Gastrocnemius medialis (tissue), 4 donors: ENCODE results near the gene EEF2KMT. TPM values are rescaled to one million over a fixed set of nuclear protein-coding genes. Genes with fewer than 3 reads are reported as not detected.

Experiments
- ATAC-seq, 2 donors: fragments of 150-250 bp; one replicate each; pipeline ENCODE4 v1.9.1; 2016
- DNase-seq, 2 donors: peaks; one replicate each; pipeline ENCODE4 v3.0.0-alpha.2; 2019
- H3K27ac ChIP-seq, 4 donors: fragments of 200-600 bp; sonication (generic); 1 replicate in 1 of 4; 2 replicates in 3 of 4; pipeline ENCODE4 v1.5.1; 2016 to 2018; ENCODE audit warnings: mild to moderate bottlenecking in 2 of 4, moderate library complexity in 1 of 4
- H3K27me3 ChIP-seq, 3 donors: fragments of 200-600 bp; sonication (generic) in 2 of 3; 1 replicate in 1 of 3; 2 replicates in 2 of 3; pipeline versions ENCODE4 v1.5.1 to v1.6.0; 2016 to 2019; ENCODE audit warnings: mild to moderate bottlenecking in 1 of 3, moderate library complexity in 1 of 3
- H3K36me3 ChIP-seq, 2 donors: fragments of 200-600 bp; sonication (generic) in 1 of 2; one replicate each; pipeline ENCODE4 v1.5.1; 2017 to 2018
- H3K4me1 ChIP-seq, 2 donors: fragments of 200-600 bp; sonication (generic) in 1 of 2; one replicate each; pipeline ENCODE4 v1.5.1; 2016 to 2017; ENCODE audit warnings: mild to moderate bottlenecking in 2 of 2
- H3K4me3 ChIP-seq, 4 donors: fragments of 200-600 bp; sonication (generic) in 3 of 4; 1 replicate in 1 of 4; 2 replicates in 3 of 4; pipeline ENCODE4 v1.5.1; 2016 to 2019; ENCODE audit warnings: mild to moderate bottlenecking in 2 of 4
- H3K9me3 ChIP-seq, 3 donors: fragments of 200-600 bp; sonication (generic) in 2 of 3; 1 replicate in 1 of 3; 2 replicates in 2 of 3; pipeline ENCODE4 v1.5.1; 2016 to 2019
- POLR2A ChIP-seq, 2 donors: fragments of 450-650 bp; IDR thresholded peaks; one replicate each; pipeline ENCODE4 v1.6.1; 2017; ENCODE audit warnings: antibody characterized with exemption in 2 of 2, mild to moderate bottlenecking in 2 of 2, moderate library complexity in 2 of 2
- in situ Hi-C, 4 donors: fragments of 200-750 bp; cut with MboI; loops; one replicate each; pipeline versions ENCODE4 v1.15.0 to v1.8.0; 2017; ENCODE audit warnings: low sequenced_read_pairs in 4 of 4
- intact Hi-C: fragments of 100-400 bp; cut with DNase I; formaldehyde crosslinking; loops from one replicate; pipeline ENCODE4 v1.15.1; 2023; ENCODE audit warnings: low total_unique reads
- total RNA-seq, 4 donors: library from RNA; depleted of rRNA; stranded (reverse); fragments of >200 nt; gene quantifications; one replicate each; pipeline versions ENCODE4 v1.1.0 to v1.2.3, GENCODE V29; 2016
- TF ChIP-seq, protein P1 (sequence below), 5 experiments: fragments of 450-650 bp in 3 of 5; fragments of 200-600 bp in 2 of 5; sonication (generic) in 2 of 5; IDR thresholded peaks in 4 of 5; conservative IDR thresholded peaks in 1 of 5; 1 replicate in 4 of 5; 2 replicates in 1 of 5; pipeline ENCODE4 v1.5.1; 2016 to 2019; ENCODE audit warnings: antibody characterized with exemption in 5 of 5, mild to moderate bottlenecking in 3 of 5, moderate library complexity in 3 of 5

The EEF2KMT gene
- total RNA-seq, 4 donors from 2014 or later: 10.0 to 17.1 (median 12.4) TPM

DNA sequence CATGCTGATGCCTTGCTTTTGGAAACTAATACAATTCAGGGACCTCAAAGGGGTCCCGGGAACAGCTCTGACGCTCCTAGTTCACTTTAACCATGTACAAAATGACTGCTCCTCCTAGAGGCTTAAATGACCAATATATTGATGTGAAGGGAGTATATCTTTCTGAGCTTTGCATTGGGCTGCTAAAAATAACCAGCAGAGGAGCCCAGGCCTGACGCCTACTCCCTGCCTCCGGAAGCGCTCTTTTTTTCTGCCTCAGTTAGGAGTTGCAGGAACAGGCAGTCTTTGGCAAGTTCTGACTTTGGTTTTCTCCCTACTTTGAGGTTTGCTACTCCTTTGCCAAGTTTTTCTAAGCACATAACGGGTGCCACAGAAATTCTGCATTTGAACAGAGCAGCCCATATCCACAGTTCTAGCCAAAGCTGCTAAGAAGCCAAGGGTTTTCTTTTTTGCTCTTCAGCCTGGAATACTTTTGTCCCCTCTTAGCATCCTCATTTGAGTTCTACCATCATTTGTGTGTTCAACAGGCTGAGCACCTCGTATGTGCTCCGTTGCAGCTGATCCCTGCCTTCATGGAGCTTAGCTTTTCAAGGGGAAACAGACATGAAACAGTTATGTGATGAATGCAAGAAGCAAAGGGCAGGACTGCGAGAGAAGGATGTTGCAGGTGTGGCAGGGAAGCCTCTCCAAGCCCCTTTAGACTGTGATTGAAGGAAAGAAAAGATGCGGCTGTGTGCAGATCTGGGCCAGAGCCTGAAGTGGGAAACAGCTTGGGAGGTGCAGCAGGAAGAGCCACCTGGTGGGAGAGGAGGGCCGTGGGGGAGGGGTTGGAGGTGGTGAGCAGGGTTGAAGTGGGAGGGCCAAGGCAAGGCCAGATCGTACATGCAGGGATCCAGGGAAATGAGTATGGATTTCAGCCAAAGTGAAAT, 61.1 kb downstream of the EEF2KMT start:
- Histone ChIP-seq H3K9me3 (no peaks in the 10 kb centered on the region), H3K27me3 (no peaks in the 10 kb centered on the region), H3K36me3 (no peaks in the 10 kb centered on the region), H3K4me1 (peaks cover 13 to 17% of the 10 kb centered on the region in 2 donors), H3K4me3 (no peak overlapping the region), H3K27ac (no peak overlapping the region)
- ATAC-seq (no peak), DNase-seq (no peak)
- in situ Hi-C loops: no loop called here
- no peak for TF ChIP-seq POLR2A (IDR thresholded peaks at IDR 0.05)
- TF ChIP-seq, protein P1, sequence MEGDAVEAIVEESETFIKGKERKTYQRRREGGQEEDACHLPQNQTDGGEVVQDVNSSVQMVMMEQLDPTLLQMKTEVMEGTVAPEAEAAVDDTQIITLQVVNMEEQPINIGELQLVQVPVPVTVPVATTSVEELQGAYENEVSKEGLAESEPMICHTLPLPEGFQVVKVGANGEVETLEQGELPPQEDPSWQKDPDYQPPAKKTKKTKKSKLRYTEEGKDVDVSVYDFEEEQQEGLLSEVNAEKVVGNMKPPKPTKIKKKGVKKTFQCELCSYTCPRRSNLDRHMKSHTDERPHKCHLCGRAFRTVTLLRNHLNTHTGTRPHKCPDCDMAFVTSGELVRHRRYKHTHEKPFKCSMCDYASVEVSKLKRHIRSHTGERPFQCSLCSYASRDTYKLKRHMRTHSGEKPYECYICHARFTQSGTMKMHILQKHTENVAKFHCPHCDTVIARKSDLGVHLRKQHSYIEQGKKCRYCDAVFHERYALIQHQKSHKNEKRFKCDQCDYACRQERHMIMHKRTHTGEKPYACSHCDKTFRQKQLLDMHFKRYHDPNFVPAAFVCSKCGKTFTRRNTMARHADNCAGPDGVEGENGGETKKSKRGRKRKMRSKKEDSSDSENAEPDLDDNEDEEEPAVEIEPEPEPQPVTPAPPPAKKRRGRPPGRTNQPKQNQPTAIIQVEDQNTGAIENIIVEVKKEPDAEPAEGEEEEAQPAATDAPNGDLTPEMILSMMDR (IDR thresholded peaks at IDR 0.05 in 4 of 5, conservative IDR thresholded peaks at IDR 0.05 in 1 of 5): no peak
- intact Hi-C loops: no loop called here

DNA sequence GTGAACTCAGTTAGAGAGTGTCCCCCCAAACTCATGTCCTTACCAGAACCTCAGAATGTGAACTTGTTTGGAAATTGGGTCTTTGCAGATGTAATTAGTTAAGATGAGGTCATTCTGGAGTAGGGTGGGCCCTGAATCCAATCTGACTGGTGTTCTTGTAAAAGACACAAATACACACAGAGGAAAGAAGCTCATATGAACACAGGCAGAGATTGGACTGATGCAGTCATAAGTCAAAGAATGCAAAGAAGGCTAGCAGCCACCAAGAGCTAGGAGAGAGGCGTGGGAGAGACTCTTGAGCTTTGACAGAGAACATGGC, 61.7 kb downstream of the EEF2KMT start:
- Histone ChIP-seq H3K4me3 (no peak overlapping the region), H3K4me1 (peaks cover 13 to 17% of the 10 kb centered on the region in 2 donors), H3K36me3 (no peaks in the 10 kb centered on the region), H3K27me3 (no peaks in the 10 kb centered on the region), H3K9me3 (no peaks in the 10 kb centered on the region), H3K27ac (no peak overlapping the region)
- in situ Hi-C loops: no loop called here
- DNase-seq (no peak), ATAC-seq (no peak)
- TF ChIP-seq POLR2A (IDR thresholded peaks at IDR 0.05): no peak
- TF ChIP-seq, protein P1 (IDR thresholded peaks at IDR 0.05 in 4 of 5, conservative IDR thresholded peaks at IDR 0.05 in 1 of 5): no peak
- intact Hi-C loops: no loop called here

Other genes starting within 250 kb of the EEF2KMT start
- 10 to 100 TPM; 12.8 to 23.1 (median 18.3) TPM for gene PPL, start 160.6 kb downstream of the EEF2KMT start, total RNA-seq
- 1 to 10 TPM in 3 of 4 donors, under 1 TPM in 1; 0.85 to 5.8 (median 1.5) TPM for gene SEC14L5, start 139.5 kb downstream of the EEF2KMT start, total RNA-seq
- 10 to 100 TPM; 15.1 to 27.5 (median 27.4) TPM for gene NAGPA, start 63.9 kb downstream of the EEF2KMT start, total RNA-seq
- gene C16orf89, start 31.8 kb downstream of the EEF2KMT start, total RNA-seq: not detected
- 10 to 100 TPM in 2 of 4 donors, 1 to 10 TPM in 2; 4.8 to 17.1 (median 9.7) TPM for gene ALG1, start 26.0 kb downstream of the EEF2KMT start, total RNA-seq